Endothelial cell of umbilical vein (primary cell): ENCODE measurements around the gene ULK4. TPM values are rescaled to one million over a fixed set of nuclear protein-coding genes. Genes with fewer than 3 reads are reported as not detected.

Experiments used
- BruUV-seq: library from RNA; stranded (reverse); fragments of 400-500 nt; replicated peaks from 2 replicates; lab custom pipeline; 2021; lab: Mats Ljungman, UMichigan
- CTCF ChIA-PET: fragments of 300-600, 350-600 bp; sonication (Branson Sonifier 250); formaldehyde crosslinking; loops from one replicate; lab custom pipeline; 2021; ENCODE audit warnings: antibody characterized with exemption, inconsistent platforms; lab: Charles Lee
- POLR2A ChIA-PET: fragments of 300-600, 350-600 bp; sonication (Branson Sonifier 250); formaldehyde crosslinking; loops from one replicate; lab custom pipeline; 2021; ENCODE audit warnings: antibody characterized with exemption, inconsistent platforms; lab: Charles Lee
- DNase-seq: peaks from one replicate; pipeline ENCODE4 v3.0.0-alpha.2; 2011; ENCODE audit warnings: low read depth, low spot score
- FAIRE-seq: peaks from 2 replicates; lab custom pipeline; 2011; peaks lifted over from hg19 to GRCh38; lab: Jason Lieb, UNC
- H2AFZ ChIP-seq: 2 replicates; pipeline ENCODE4 v1.6.0; 2012; ENCODE audit warnings: low read depth, low read length, control low read depth, inconsistent platforms
- H3K27ac ChIP-seq: 2 replicates; pipeline ENCODE4 v1.5.1; 2011; ENCODE audit warnings: low read depth, mild to moderate bottlenecking, control low read depth, low read length, moderate library complexity; ENCODE audit not compliant: insufficient read depth
- H3K27me3 ChIP-seq, 2 experiments: 2 replicates each; pipeline versions ENCODE4 v1.6.0 to v1.6.1; 2011; ENCODE audit warnings: low read length in 2 of 2, mixed read lengths in 1 of 2; ENCODE audit not compliant: control insufficient read depth in 2 of 2, insufficient read depth in 2 of 2
- H3K36me3 ChIP-seq, 2 experiments: 2 replicates in 1 of 2; 3 replicates in 1 of 2; pipeline ENCODE4 v1.5.1; 2011; ENCODE audit warnings: low read length in 2 of 2, mild to moderate bottlenecking in 1 of 2, moderate library complexity in 1 of 2; ENCODE audit not compliant: control insufficient read depth in 2 of 2, insufficient read depth in 2 of 2; ENCODE audit errors: extremely low read depth in 1 of 2
- H3K4me1 ChIP-seq: 3 replicates; pipeline ENCODE4 v1.5.1; 2011; ENCODE audit warnings: mild to moderate bottlenecking, low read length; ENCODE audit not compliant: control insufficient read depth, insufficient read depth; ENCODE audit errors: extremely low read depth
- H3K4me2 ChIP-seq: 2 replicates; pipeline ENCODE4 v1.6.1; 2011; ENCODE audit warnings: low read length, control low read depth, mixed read lengths; ENCODE audit not compliant: insufficient read depth
- H3K4me3 ChIP-seq, 3 experiments: fragments of 200-600 bp in 1 of 3; sonication (generic), shearing (Covaris generic) in 1 of 3; replicated peaks in 1 of 3; 2 replicates each; pipeline ENCODE4 v1.5.1; 2011 to 2016; ENCODE audit warnings: control low read depth in 3 of 3, low read length in 3 of 3, mild to moderate bottlenecking in 2 of 3, inconsistent platforms in 1 of 3, low read depth in 1 of 3, moderate library complexity in 1 of 3; ENCODE audit not compliant: insufficient read depth in 1 of 3
- H3K79me2 ChIP-seq: 2 replicates; pipeline ENCODE4 v1.6.0; 2012; ENCODE audit warnings: low read length, inconsistent platforms; ENCODE audit not compliant: control insufficient read depth, insufficient read depth
- H3K9ac ChIP-seq: replicated peaks from 2 replicates; pipeline ENCODE3; 2011; ENCODE audit warnings: low read length, control low read depth; ENCODE audit not compliant: insufficient read depth; ENCODE audit errors: extremely low read depth
- H3K9me1 ChIP-seq: replicated peaks from 3 replicates; pipeline ENCODE4 v1.6.0; 2011; ENCODE audit warnings: mild to moderate bottlenecking, low read length; ENCODE audit not compliant: control insufficient read depth, insufficient read depth; ENCODE audit errors: extremely low read depth
- H3K9me3 ChIP-seq: replicated peaks from 2 replicates; pipeline ENCODE4 v1.5.1; 2012; ENCODE audit warnings: low read length, inconsistent platforms; ENCODE audit not compliant: control insufficient read depth, insufficient read depth
- H4K20me1 ChIP-seq: replicated peaks from 2 replicates; pipeline ENCODE3; 2011; ENCODE audit warnings: mild to moderate bottlenecking, low read length; ENCODE audit not compliant: control insufficient read depth, insufficient read depth; ENCODE audit errors: extremely low read depth
- EZH2 ChIP-seq: IDR thresholded peaks from 2 replicates; pipeline ENCODE4 v1.6.1; 2012; ENCODE audit warnings: borderline replicate concordance, low read depth, mild to moderate bottlenecking, moderate library complexity, low read length, inconsistent platforms; ENCODE audit not compliant: severe bottlenecking
- FOS ChIP-seq: IDR thresholded peaks from 2 replicates; pipeline ENCODE4 v1.6.1; 2011; ENCODE audit warnings: mild to moderate bottlenecking, low read length, moderate library complexity, borderline replicate concordance; ENCODE audit not compliant: insufficient read depth
- GATA2 ChIP-seq: IDR thresholded peaks from 2 replicates; pipeline ENCODE4 v1.7.0; 2011; ENCODE audit warnings: low read depth, mild to moderate bottlenecking, moderate library complexity, mixed read lengths, low read length; ENCODE audit not compliant: insufficient read length, insufficient read depth
- JUN ChIP-seq: IDR thresholded peaks from 2 replicates; pipeline ENCODE4 v1.6.1; 2011; ENCODE audit warnings: borderline replicate concordance, low read depth; ENCODE audit not compliant: insufficient read length, insufficient read depth
- MYC ChIP-seq: IDR thresholded peaks from one replicate; pipeline ENCODE4 v1.6.1; 2011; ENCODE audit warnings: mild to moderate bottlenecking, low read depth, low read length
- POLR2A ChIP-seq: IDR thresholded peaks from 2 replicates; pipeline ENCODE4 v1.6.1; 2012; ENCODE audit warnings: low read depth, mild to moderate bottlenecking, control low read depth, low read length
- POLR2AphosphoS5 ChIP-seq: IDR thresholded peaks from 2 replicates; pipeline ENCODE4 v1.6.1; 2012; ENCODE audit warnings: low read depth, mild to moderate bottlenecking, control low read depth, low read length, moderate library complexity; ENCODE audit not compliant: insufficient read depth
- dilution Hi-C: fragments of 300-500 bp; cut with MboI; formaldehyde crosslinking; loops from one replicate; pipeline ENCODE4 v1.15.0; 2019; ENCODE audit warnings: low sequenced_read_pairs; ENCODE audit not compliant: extremely low pct_ligation_motif_present
- intact Hi-C: fragments of 100-400 bp; cut with micrococcal nuclease; formaldehyde crosslinking; loops from one replicate; pipeline ENCODE4 v1.10.0; 2022
- polyA plus RNA-seq, 4 experiments: library from polyadenylated mRNA; depleted of rRNA in 3 of 4; stranded (reverse) in 3 of 4; unstranded in 1 of 4; fragments of >200 nt; gene quantifications; 2 replicates each; pipeline versions ENCODE4 v1.2.1 to v1.2.3, GENCODE V29; 2011 to 2012; ENCODE audit warnings: missing spikeins in 1 of 4
- total RNA-seq: library from RNA; stranded (reverse); gene quantifications from 2 replicates; pipeline ENCODE4 v1.2.3, GENCODE V29; 2021
- TF ChIP-seq, protein P1 (sequence below), 2 donors: IDR thresholded peaks; 1 replicate in 1 of 2; 2 replicates in 1 of 2; pipeline ENCODE4 v1.5.1; 2011; ENCODE audit warnings: low read length in 2 of 2, mild to moderate bottlenecking in 2 of 2, moderate library complexity in 2 of 2, control low read depth in 1 of 2, inconsistent platforms in 1 of 2, low read depth in 1 of 2; ENCODE audit not compliant: insufficient read depth in 1 of 2; ENCODE audit errors: extremely low read depth in 1 of 2
- TF ChIP-seq, protein P2 (sequence below): IDR thresholded peaks from 2 replicates; pipeline ENCODE4 v1.6.1; 2011; ENCODE audit not compliant: insufficient read depth, insufficient read length

The ULK4 gene
- total and polyA plus RNA-seq, 2 donors (not counting 3 experiments of a cell fraction or from before 2014, with no cell fraction given) = 3.3 to 16.0 TPM

DNA sequence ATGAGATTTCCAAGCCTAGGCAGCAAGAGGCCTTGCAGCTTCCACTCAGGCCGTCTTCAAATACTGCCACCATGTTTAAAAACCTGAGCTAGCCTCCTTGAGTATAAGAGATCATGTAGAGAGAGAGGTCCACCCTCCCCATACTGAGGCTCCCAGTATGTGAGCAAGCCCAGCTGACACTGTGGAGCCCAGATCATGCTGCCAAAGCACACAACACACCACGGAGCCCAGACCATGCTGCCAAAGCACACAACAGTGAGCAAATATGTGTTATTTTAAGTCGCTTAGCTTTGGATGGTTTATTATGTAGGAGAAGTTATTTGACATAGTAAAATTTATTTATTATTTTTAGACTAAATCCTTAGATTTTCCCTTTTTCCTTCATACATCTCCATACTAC is 428.9 kb downstream of the ULK4 start:
- dilution Hi-C loops (no loop called here), intact Hi-C loops (no loop called here)
- DNase-seq (no peak), FAIRE-seq (no peak)
- no peak overlapping the region for H3K9ac ChIP-seq
- no peaks in the 10 kb centered on the region for H3K36me3 ChIP-seq
- no TSS peak for BruUV-seq
- ChIA-PET CTCF (no interaction called here), POLR2A (no interaction called here)
- no peaks in the 10 kb centered on the region for H4K20me1 ChIP-seq
- no peak overlapping the region for H3K4me2 ChIP-seq
- H2AFZ ChIP-seq = no peak overlapping the region
- no peaks in the 10 kb centered on the region for H3K9me1 ChIP-seq
- H3K27me3 ChIP-seq = no peaks in the 10 kb centered on the region
- TF ChIP-seq FOS (no peak), POLR2A (no peak), MYC (no peak), JUN (no peak), GATA2 (no peak), EZH2 (no peak), POLR2AphosphoS5 (no peak)
- TF ChIP-seq, protein P1, sequence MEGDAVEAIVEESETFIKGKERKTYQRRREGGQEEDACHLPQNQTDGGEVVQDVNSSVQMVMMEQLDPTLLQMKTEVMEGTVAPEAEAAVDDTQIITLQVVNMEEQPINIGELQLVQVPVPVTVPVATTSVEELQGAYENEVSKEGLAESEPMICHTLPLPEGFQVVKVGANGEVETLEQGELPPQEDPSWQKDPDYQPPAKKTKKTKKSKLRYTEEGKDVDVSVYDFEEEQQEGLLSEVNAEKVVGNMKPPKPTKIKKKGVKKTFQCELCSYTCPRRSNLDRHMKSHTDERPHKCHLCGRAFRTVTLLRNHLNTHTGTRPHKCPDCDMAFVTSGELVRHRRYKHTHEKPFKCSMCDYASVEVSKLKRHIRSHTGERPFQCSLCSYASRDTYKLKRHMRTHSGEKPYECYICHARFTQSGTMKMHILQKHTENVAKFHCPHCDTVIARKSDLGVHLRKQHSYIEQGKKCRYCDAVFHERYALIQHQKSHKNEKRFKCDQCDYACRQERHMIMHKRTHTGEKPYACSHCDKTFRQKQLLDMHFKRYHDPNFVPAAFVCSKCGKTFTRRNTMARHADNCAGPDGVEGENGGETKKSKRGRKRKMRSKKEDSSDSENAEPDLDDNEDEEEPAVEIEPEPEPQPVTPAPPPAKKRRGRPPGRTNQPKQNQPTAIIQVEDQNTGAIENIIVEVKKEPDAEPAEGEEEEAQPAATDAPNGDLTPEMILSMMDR (IDR thresholded peaks at IDR 0.05; ENCODE audit: extremely low read depth in 1 of 2, insufficient read depth in 1 of 2, low read depth in 1 of 2, low read length in 2 of 2) = no peak
- TF ChIP-seq, protein P2, sequence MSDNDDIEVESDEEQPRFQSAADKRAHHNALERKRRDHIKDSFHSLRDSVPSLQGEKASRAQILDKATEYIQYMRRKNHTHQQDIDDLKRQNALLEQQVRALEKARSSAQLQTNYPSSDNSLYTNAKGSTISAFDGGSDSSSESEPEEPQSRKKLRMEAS = no peak
- no peak overlapping the region for H3K27ac ChIP-seq
- no peaks in the 10 kb centered on the region for H3K79me2 ChIP-seq
- H3K4me1 ChIP-seq = no peaks in the 10 kb centered on the region
- H3K9me3 ChIP-seq = no peaks in the 10 kb centered on the region
- no peak overlapping the region for H3K4me3 ChIP-seq
